ENCODE data around the gene PEAK3. TPM values are rescaled to one million over a fixed set of nuclear protein-coding genes. Genes with fewer than 3 reads are reported as not detected.

PEAK3 gene
- polyA plus RNA-seq, 1 of the 3 experiments (the other 2 are of a cell fraction): not detected

DNA sequence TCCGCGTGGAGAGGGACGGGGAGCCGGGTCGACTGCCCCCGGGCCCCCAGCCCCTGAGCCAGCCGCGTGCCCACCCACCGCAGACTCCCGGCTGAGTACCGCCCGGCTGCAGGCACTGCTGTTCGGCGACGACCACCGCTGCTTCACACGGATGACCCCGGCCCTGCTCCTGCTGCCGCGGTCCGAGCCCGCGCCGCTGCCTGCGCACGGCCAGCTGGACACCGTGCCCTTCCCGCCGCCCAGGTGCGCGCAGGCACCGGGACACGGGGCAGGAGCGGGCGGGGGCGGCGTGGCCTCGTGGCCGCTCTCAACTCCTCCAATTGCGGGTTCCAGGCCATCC lies 31.2 kb downstream of the PEAK3 start (continued):
- TF ChIP-seq EZH2phosphoT487 (IDR thresholded peaks at IDR 0.05; ENCODE audit: borderline replicate concordance, low read depth) (no peak), TAF1 (IDR thresholded peaks at IDR 0.05; ENCODE audit: borderline replicate concordance, low read depth, low read length) (no peak), POLR2AphosphoS5 (IDR thresholded peaks at IDR 0.05; ENCODE audit: low read depth, low read length) (no peak), TEAD4 (IDR thresholded peaks at IDR 0.05; ENCODE audit: borderline replicate concordance, insufficient read depth) (no peak), NRF1 (IDR thresholded peaks at IDR 0.05; ENCODE audit: low read depth, low read length) (no peak), RAD21 (IDR thresholded peaks at IDR 0.05; ENCODE audit: low read length) (no peak), SIN3A (IDR thresholded peaks at IDR 0.05; ENCODE audit: borderline replicate concordance, low read depth, low read length) (no peak)
- TF ChIP-seq, protein P1, sequence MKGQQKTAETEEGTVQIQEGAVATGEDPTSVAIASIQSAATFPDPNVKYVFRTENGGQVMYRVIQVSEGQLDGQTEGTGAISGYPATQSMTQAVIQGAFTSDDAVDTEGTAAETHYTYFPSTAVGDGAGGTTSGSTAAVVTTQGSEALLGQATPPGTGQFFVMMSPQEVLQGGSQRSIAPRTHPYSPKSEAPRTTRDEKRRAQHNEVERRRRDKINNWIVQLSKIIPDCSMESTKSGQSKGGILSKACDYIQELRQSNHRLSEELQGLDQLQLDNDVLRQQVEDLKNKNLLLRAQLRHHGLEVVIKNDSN (IDR thresholded peaks at IDR 0.05; ENCODE audit: borderline replicate concordance, low read depth): no peak
- TF ChIP-seq, protein P2, sequence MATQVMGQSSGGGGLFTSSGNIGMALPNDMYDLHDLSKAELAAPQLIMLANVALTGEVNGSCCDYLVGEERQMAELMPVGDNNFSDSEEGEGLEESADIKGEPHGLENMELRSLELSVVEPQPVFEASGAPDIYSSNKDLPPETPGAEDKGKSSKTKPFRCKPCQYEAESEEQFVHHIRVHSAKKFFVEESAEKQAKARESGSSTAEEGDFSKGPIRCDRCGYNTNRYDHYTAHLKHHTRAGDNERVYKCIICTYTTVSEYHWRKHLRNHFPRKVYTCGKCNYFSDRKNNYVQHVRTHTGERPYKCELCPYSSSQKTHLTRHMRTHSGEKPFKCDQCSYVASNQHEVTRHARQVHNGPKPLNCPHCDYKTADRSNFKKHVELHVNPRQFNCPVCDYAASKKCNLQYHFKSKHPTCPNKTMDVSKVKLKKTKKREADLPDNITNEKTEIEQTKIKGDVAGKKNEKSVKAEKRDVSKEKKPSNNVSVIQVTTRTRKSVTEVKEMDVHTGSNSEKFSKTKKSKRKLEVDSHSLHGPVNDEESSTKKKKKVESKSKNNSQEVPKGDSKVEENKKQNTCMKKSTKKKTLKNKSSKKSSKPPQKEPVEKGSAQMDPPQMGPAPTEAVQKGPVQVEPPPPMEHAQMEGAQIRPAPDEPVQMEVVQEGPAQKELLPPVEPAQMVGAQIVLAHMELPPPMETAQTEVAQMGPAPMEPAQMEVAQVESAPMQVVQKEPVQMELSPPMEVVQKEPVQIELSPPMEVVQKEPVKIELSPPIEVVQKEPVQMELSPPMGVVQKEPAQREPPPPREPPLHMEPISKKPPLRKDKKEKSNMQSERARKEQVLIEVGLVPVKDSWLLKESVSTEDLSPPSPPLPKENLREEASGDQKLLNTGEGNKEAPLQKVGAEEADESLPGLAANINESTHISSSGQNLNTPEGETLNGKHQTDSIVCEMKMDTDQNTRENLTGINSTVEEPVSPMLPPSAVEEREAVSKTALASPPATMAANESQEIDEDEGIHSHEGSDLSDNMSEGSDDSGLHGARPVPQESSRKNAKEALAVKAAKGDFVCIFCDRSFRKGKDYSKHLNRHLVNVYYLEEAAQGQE (IDR thresholded peaks at IDR 0.05; ENCODE audit: low read depth, low read length): no peak
- TF ChIP-seq, protein P3, sequence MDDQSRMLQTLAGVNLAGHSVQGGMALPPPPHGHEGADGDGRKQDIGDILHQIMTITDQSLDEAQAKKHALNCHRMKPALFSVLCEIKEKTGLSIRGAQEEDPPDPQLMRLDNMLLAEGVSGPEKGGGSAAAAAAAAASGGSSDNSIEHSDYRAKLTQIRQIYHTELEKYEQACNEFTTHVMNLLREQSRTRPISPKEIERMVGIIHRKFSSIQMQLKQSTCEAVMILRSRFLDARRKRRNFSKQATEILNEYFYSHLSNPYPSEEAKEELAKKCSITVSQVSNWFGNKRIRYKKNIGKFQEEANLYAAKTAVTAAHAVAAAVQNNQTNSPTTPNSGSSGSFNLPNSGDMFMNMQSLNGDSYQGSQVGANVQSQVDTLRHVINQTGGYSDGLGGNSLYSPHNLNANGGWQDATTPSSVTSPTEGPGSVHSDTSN (IDR thresholded peaks at IDR 0.05): no peak

DNA sequence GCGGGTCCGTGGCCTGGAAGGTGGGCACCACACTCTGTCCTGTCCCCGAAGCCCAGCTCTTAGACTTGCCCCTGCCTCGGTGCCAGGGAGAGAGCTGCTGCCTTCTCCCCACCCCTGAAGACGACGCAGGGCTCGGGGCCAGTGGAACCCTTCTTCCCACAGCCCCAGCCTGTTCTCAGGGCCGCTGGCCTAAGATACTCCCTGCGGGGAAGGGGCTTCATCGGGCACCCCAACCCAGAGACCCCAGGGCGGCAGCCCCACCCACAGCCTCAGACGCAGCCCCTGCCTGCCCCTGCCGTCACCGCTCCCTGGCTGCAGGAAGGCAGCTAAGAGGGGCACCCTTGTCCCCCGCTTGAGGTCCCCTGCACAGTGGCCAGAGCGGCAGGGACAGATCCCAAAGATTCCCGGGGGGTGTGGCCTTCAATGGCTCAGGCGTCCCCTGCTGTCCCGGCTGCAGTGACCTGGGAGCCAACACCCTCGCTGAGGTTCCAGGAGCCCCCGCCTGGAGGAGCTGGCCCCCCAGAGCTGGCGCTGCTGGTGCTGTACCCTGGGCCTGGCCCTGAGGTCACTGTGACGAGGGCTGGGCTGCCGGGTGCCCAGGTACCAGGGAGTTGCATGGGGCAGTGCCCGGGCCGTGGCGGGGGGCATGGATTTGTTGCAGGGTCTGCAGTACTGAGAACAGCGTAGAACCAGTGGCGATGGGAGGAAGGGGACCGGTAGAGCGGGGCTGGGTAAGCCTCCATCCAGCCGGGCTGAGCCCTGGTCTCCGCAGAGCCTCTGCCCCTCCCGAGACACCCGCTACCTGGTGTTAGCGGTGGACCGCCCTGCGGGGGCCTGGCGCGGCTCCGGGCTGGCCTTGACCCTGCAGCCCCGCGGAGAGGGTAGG lies 31.9 kb downstream of the PEAK3 start:
- 93% methylated on average over 18 of the region's 43 CpGs for WGBS (ENCODE audit: low lambda C conversion rate)
- Histone ChIP-seq H3K36me3 (replicated peaks in 1 of 2; ENCODE audit: control insufficient read depth in 1 of 2, insufficient read depth in 2 of 2, low read length in 1 of 2) (peaks cover 6 to 51% of the 10 kb centered on the region in 2 experiments), H3K27me3 (ENCODE audit: insufficient read depth) (no peaks in the 10 kb centered on the region), H3K27ac (ENCODE audit: low read depth in 2 of 2, low read length in 1 of 2) (no peak overlapping the region), H3K9me2 (no peaks in the 10 kb centered on the region), H3K4me1 (ENCODE audit: control insufficient read depth in 1 of 2, insufficient read depth in 2 of 2, low read depth in 1 of 2, low read length in 1 of 2) (peaks cover 6 to 19% of the 10 kb centered on the region in 2 experiments; a peak in 2 of 4 replicates), H3F3A (replicated peaks; ENCODE audit: insufficient read depth) (peaks cover 12% of the 10 kb centered on the region), H3K9ac (no peak overlapping the region), H2AFZ (ENCODE audit: low read depth) (no peak overlapping the region), H3K4me2 (no peak overlapping the region), H4K20me1 (ENCODE audit: insufficient read depth) (peaks cover 14% of the 10 kb centered on the region), H3K79me2 (ENCODE audit: insufficient read depth) (peaks cover 9% of the 10 kb centered on the region; the same call in 1 of the 2 replicates), H3K4me3 (ENCODE audit: low read depth in 2 of 2, low read length in 1 of 2) (no peak overlapping the region), H3K9me3 (no peaks in the 10 kb centered on the region)
- CTCF ChIA-PET: interaction anchor here (1.0 to 1.4 kb wide), 2 partner anchors 10 to 12 kb away, joined by 3 to 4 read pairs; no protein-coding TSS in a partner anchor
- POLR2A ChIA-PET: interaction anchor here (1.1 kb wide), 1 partner anchor 52 kb away, joined by 4 read pairs; no protein-coding TSS in a partner anchor
- DNase-seq: peak; percentile 36
- TF ChIP-seq FOSL2 (IDR thresholded peaks at IDR 0.05; ENCODE audit: borderline replicate concordance, low read depth): no peak
- TF ChIP-seq CHD2 (IDR thresholded peaks at IDR 0.05; ENCODE audit: low read length, partially characterized antibody): no peak
- TF ChIP-seq, protein P3 (IDR thresholded peaks at IDR 0.05): no peak
- no peak for TF ChIP-seq ELF1 (IDR thresholded peaks at IDR 0.05)
- TF ChIP-seq POLR2AphosphoS5 (IDR thresholded peaks at IDR 0.05; ENCODE audit: low read depth, low read length): peak; percentile 58
- TF ChIP-seq JUND (IDR thresholded peaks at IDR 0.05): no peak

Measured in SK-N-SH (cell line).